Measurements from ENCODE around the gene ANKLE2. TPM values are rescaled to one million over a fixed set of nuclear protein-coding genes. Genes with fewer than 3 reads are reported as not detected.

ANKLE2 gene
- 44.4 and 66.4 TPM in 2 replicates for total RNA-seq

DNA sequence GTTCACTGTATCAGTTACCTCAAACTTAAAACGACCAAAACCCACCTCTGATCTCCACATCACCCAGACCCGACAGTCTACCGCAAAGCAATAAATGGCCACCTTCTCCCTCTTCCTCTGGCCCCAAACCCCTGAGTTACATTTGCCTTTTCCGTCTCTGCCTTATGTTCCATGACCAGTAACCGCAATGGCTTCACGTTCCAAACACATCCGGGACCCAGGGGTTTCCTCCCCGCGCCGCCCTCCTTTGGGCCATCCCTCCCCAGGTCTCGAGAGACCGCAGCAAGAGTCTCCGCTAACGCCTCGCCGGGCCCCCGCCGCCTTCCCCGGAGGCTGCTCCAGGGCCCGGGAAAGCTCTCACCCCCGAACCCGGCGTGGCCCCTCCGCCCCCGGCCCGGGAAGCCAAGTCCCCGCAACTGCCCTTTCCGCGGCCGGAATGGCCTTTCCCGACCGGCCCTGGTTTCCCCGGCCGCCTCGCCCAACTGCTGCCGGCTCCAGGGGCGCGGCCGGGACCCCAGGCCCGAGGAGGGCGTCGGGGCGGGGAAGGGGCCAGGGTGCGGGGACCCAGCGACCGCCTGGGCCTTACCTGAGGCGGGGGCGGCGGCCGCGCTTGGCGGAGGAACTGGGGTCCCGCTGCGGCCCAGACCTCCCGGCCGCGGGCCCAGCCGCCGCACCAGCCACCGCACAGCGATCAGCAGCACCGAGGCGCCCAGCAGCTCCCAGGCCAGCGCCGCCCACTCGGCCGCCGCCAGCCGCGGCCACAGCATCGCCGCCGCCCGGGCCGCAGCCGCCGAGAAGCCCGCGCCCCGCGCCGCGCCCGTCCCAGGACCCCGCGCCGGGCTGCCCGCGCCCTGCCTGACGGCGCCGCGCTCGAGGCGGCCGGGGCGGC lies at the start of gene ANKLE2:
Gene ANKLE2, minus strand, starts transcription at position 801 of the 889 bp plus-strand sequence. Its CDS starts 34 bp downstream, at position 767.

GRCh38 chr12:132710405-132711079 lies 51.1 kb downstream of the ANKLE2 start, which contains the start of gene PGAM5:
PGAM5 (plus strand) TSS chr12:132710842; CDS start chr12:132710877, 35 bp downstream.

DNA sequence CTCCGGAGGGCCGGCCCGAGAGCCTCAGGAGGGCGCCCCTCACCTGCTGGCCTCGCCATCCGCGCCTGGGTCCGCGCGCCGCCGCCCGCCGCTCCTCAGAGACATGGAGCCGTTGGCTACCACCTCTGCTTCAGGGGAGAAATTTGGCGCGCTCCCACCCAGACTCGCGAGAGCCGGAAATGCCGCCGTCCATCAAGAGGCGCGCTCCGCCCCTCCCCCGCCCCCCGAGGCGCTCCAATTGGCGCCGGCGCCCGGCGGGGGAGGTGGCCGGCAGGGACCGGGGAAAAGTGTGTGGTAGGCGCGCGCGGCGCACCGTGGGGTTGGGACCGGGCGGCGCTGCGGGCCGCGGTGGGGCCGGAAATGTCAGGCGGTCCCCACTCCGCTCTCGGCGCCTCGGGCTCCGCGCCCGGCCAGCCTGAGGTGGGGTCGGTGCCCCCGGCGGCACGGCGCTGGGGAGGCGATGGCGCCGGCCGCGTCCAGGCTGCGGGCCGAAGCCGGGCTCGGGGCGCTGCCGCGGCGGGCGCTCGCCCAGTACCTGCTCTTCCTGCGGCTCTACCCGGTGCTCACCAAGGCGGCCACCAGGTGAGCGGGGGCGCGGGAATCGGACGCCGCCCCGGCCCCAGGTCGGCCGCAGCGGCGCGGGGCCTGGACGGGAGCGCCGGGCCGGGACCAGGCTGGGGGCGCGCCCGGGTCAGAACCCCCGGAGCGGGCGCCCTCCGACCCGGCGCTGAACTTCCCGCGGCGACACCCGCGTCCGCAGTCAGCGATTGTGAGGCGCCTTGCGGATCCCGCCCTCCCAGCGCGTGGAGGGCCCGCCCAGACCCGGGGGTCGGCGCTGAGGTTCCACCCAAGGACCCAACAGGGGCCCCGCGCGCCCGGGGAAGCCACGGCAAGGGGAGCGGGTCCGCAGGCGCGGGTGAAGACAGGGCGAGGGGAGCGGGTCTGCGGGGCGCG lies 74.1 kb downstream of the ANKLE2 start, which contains the start of the genes POLE and PXMP2:
Gene POLE, minus strand, starts transcription at position 132 of the 954 bp plus-strand sequence. Its CDS starts 27 bp downstream, at position 105.
Gene PXMP2, plus strand, starts transcription at position 377 of the 954 bp plus-strand sequence. Its CDS starts 84 bp downstream, at position 461.

Other genes with a start within 250 kb of the ANKLE2 start
- 0.16 TPM in 1 of 2 replicates, not detected in the other for gene LRCOL1, start 151.2 kb downstream of the ANKLE2 start, total RNA-seq
- gene P2RX2, start 143.1 kb downstream of the ANKLE2 start, total RNA-seq = 0.16 and 0.26 TPM in 2 replicates
- gene POLE, start 74.5 kb downstream of the ANKLE2 start, total RNA-seq = 13.9 and 14.8 TPM in 2 replicates
- 16.4 and 16.7 TPM in 2 replicates for gene PXMP2, start 74.2 kb downstream of the ANKLE2 start, total RNA-seq
- gene PGAM5, start 51.0 kb downstream of the ANKLE2 start, total RNA-seq = 12.3 and 14.0 TPM in 2 replicates
- gene GOLGA3, start 67.0 kb upstream of the ANKLE2 start, total RNA-seq = 73.9 and 109 TPM in 2 replicates
- gene CHFR, start 125.8 kb upstream of the ANKLE2 start, total RNA-seq = 22.9 and 24.0 TPM in 2 replicates
- 8.8 and 9.4 TPM in 2 replicates for gene ZNF605, start 194.5 kb upstream of the ANKLE2 start, total RNA-seq
- 9.2 and 10.1 TPM in 2 replicates for gene ZNF26, start 224.5 kb upstream of the ANKLE2 start, total RNA-seq